Measurements from ENCODE around the gene TGFBR1.

GRCh38 chr9:99129091-99129490, 24.2 kb downstream of the TGFBR1 start:
- no peak for TF ChIP-seq CTCF (IDR thresholded peaks at IDR 0.05)
- no peak for TF ChIP-seq POLR2A (IDR thresholded peaks at IDR 0.05)
